ENCODE measurements around the gene WNT3. TPM values are rescaled to one million over a fixed set of nuclear protein-coding genes. Genes with fewer than 3 reads are reported as not detected.

WNT3 gene
- total and polyA plus RNA-seq, 3 experiments from 2014 or later, result not detected

DNA sequence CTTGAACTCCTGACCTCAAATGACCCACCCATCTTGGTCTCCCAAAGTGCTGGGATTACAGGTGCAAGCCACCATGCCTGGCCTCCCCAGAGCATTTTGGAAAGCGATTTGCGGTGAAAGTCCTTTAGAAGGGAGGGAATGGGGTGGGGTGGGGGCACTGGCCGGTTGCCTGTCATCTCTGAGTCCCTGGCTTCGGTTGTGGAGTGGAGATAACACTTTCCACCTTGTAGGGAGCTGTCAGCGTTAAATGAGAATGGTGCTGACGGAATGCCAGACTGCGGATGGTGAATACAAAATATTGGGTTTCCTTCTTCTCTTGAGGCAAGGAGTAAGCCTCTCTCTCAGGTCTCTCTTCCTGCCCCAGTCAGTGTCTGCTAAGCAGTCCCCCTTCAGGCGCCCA, 5.2 kb upstream of the WNT3 start:
- Histone ChIP-seq H3K36me3 (ENCODE audit: insufficient read depth, low read length) (no peaks in the 10 kb centered on the region), H3K4me3 (ENCODE audit: low read length) (no peak overlapping the region), H3K27me3 (ENCODE audit: insufficient read depth, low read length, poor library complexity, severe bottlenecking) (peaks cover 19% of the 10 kb centered on the region), H3K27ac (ENCODE audit: low read depth, low read length) (no peak overlapping the region), H3K4me1 (ENCODE audit: insufficient read depth, low read length) (peaks cover 11% of the 10 kb centered on the region), H3K9me3 (ENCODE audit: low read length) (no peaks in the 10 kb centered on the region)
- Mint-ChIP-seq H3K36me3 (no peaks in the 10 kb centered on the region), H3K4me1 (peaks cover 3 to 19% (median 9%) of the 10 kb centered on the region in 3 donors), H3K4me3 (no peak overlapping the region), H3K27me3 (peaks cover 27 to 49% of the 10 kb centered on the region in 2 donors), H3K27ac (no peak overlapping the region), H3K9me3 (no peaks in the 10 kb centered on the region)
- CTCF ChIA-PET, result interaction anchor here (1.2 kb wide), 1 partner anchor 12 kb away, joined by 3 read pairs; no protein-coding TSS in a partner anchor
- POLR2A ChIA-PET, result no interaction called here
- no peak for DNase-seq

DNA sequence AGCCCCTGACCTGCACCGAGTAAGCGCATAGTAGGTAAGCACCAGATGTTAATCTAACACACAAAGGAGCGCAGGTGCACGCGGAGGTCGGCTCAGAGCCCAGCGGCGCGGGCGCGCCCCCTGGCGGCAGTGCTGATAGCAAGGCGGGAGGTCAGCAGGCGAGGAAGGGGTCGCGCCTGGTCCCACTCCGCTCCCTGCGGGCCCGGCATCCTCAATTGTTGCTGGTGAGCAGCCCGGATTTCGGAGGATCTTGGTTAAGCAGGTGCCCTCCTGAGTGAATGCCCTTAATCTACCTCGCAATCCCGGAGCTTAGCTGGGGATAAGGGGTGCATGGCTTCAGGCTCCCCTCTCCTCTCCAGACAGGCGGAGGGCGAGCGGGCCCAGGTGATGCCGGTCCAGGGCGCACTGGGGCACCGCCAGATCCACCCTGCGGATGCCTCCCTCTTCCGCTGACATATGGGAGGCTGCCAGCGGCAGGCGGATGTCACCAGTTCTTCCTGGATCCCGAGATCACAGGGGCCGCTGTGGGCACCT, 4.0 kb upstream of the WNT3 start:
- peaks cover 36 to 60% of the 10 kb centered on the region in 2 donors for H3K27me3 Mint-ChIP-seq
- no peaks in the 10 kb centered on the region for H3K36me3 Mint-ChIP-seq

DNA sequence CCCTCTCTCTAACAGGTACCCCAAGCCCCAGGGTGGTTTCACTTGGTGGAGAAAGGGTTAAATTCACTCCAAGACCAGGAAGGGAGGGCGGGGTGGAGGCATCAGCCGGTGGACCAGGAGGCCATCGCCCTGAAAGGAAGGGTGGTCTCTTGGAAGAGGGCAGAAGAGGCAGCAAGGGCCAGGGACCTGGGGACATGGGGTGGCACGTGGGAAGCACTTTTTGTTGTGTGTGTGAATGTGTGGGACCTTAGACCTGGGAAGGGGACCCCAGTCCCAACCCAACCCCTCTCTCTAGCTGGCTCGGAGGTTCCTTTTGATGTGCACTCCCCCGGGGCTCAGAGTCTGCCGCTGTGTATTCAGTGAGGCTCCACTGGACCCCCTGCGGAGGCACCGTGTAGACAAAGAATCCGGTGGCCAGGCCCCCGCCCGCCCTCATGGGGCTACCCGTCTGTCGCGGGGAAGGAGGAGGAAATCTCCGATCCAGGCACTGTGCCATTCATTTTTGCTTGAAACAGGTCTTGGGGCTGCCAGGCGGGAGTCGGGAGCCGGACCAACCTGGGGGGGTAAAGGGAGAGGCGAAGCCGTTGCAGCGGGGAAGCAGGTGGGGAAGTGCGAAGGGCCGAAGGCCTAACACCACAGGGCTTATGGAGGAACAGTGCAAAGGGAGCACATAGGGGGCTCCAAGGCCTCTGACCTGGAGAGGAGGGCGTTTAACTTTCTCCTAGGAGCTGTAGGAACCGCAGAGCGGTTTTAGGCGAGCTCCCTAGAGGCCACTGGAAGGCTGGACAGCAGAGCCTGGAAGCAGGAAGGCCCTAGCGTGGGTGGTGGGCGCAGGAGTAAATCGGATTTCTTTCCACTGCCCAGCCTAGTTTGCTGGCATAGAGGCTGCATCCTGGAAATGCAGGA, 3.2 kb upstream of the WNT3 start:
- POLR2A ChIA-PET, result no interaction called here
- H3K27me3 Mint-ChIP-seq, result peaks cover 41 to 68% of the 10 kb centered on the region in 2 donors

More for the DNA sequence above, 4.0 kb upstream of the WNT3 start:
- no peaks in the 10 kb centered on the region for H3K36me3 ChIP-seq (ENCODE audit: insufficient read depth, low read length)
- no peak overlapping the region for H3K27ac ChIP-seq (ENCODE audit: low read depth, low read length)
- Mint-ChIP-seq H3K4me1 (peaks cover 12 to 31% (median 16%) of the 10 kb centered on the region in 3 donors), H3K4me3 (no peak overlapping the region), H3K27ac (no peak overlapping the region), H3K9me3 (no peaks in the 10 kb centered on the region)
- H3K4me1 ChIP-seq (ENCODE audit: insufficient read depth, low read length), result peaks cover 17% of the 10 kb centered on the region
- no peak for DNase-seq
- peaks cover 26% of the 10 kb centered on the region for H3K27me3 ChIP-seq (ENCODE audit: insufficient read depth, low read length, poor library complexity, severe bottlenecking)
- POLR2A ChIA-PET, result interaction anchor here (0.6 kb wide), 1 partner anchor 326 kb away, joined by 7 read pairs; no protein-coding TSS in a partner anchor
- CTCF ChIA-PET, result interaction anchor here (1.2 kb wide), 1 partner anchor 13 kb away, joined by 3 read pairs; no protein-coding TSS in a partner anchor
- no peaks in the 10 kb centered on the region for H3K9me3 ChIP-seq (ENCODE audit: low read length)
- no peak overlapping the region for H3K4me3 ChIP-seq (ENCODE audit: low read length)

DNA sequence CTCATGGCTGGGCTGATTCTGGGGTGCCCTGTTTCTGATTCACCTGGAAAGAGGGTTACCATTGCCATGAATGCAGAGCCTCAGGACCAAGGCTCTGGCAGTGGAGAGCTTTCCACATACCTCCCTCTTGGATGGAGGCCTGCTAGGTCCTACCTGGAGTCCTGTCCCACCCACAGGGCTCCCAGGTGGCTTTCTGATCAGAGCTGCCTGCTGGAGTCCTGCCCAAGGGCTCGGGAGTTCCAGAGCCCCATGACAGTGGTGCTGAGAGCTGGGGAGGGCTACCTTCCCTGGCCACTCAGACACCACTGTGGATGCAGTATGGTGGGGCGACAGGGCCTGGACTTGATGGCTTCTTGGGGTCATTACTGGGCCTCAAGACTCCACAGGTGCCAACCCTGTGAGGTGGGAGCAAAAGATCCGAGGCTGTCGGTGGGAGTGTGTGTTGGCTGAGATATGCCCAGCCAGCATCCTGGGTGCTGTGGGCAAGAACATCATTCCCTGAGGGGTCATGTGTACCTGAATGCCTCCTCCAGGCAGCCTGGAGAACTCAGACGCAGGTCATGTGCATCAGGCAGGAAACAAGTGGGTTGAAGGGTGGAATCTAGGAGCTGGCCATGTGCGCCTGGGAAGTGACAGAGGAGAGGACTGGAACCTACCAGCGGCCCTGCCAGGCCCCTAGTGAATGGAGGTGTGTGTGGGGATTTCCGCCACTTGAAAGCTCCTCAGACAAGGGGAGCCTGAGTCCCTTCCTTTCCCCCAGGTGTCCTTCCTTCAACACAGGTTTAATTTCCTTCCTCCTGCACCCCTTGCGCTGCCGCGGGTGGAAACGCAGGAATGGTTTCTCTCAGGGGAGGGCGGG, 2.3 kb upstream of the WNT3 start:
- H3K4me3 Mint-ChIP-seq, result peak overlapping the region; percentile 7 to 72 (median 58)
- no peak overlapping the region for H3K27ac Mint-ChIP-seq
- H3K36me3 Mint-ChIP-seq, result peaks cover 0 to 7% (median 0%) of the 10 kb centered on the region in 3 donors
- peaks cover 12 to 39% (median 21%) of the 10 kb centered on the region in 3 donors for H3K4me1 Mint-ChIP-seq
- H3K9me3 ChIP-seq (ENCODE audit: low read length), result no peaks in the 10 kb centered on the region
- peaks cover 17% of the 10 kb centered on the region for H3K4me1 ChIP-seq (ENCODE audit: insufficient read depth, low read length)
- no peaks in the 10 kb centered on the region for H3K36me3 ChIP-seq (ENCODE audit: insufficient read depth, low read length)
- H3K27me3 Mint-ChIP-seq, result peaks cover 49 to 73% of the 10 kb centered on the region in 2 donors
- H3K27me3 ChIP-seq (ENCODE audit: insufficient read depth, low read length, poor library complexity, severe bottlenecking), result peaks cover 42% of the 10 kb centered on the region
- no peaks in the 10 kb centered on the region for H3K9me3 Mint-ChIP-seq
- DNase-seq, result no peak
- ChIA-PET POLR2A (no interaction called here), CTCF (interaction anchor here (0.9 kb wide), 1 partner anchor 15 kb away, joined by 3 read pairs; no protein-coding TSS in a partner anchor)
- no peak overlapping the region for H3K27ac ChIP-seq (ENCODE audit: low read depth, low read length)
- no peak overlapping the region for H3K4me3 ChIP-seq (ENCODE audit: low read length)

More for the DNA sequence above, 3.2 kb upstream of the WNT3 start:
- no peaks in the 10 kb centered on the region for H3K9me3 ChIP-seq (ENCODE audit: low read length)
- no peaks in the 10 kb centered on the region for H3K9me3 Mint-ChIP-seq
- H3K27me3 ChIP-seq (ENCODE audit: insufficient read depth, low read length, poor library complexity, severe bottlenecking), result peaks cover 33% of the 10 kb centered on the region
- H3K36me3 Mint-ChIP-seq, result no peaks in the 10 kb centered on the region
- no peak overlapping the region for H3K27ac ChIP-seq (ENCODE audit: low read depth, low read length)
- peak overlapping the region in 1 of 8 donors; percentile 78 for H3K27ac Mint-ChIP-seq
- peaks cover 17% of the 10 kb centered on the region for H3K4me1 ChIP-seq (ENCODE audit: insufficient read depth, low read length)
- H3K36me3 ChIP-seq (ENCODE audit: insufficient read depth, low read length), result no peaks in the 10 kb centered on the region
- peaks cover 12 to 36% (median 19%) of the 10 kb centered on the region in 3 donors for H3K4me1 Mint-ChIP-seq
- H3K4me3 ChIP-seq (ENCODE audit: low read length), result no peak overlapping the region
- CTCF ChIA-PET, result no interaction called here
- DNase-seq, result no peak
- H3K4me3 Mint-ChIP-seq, result peak overlapping the region in 1 of 7 donors; percentile 7

DNA sequence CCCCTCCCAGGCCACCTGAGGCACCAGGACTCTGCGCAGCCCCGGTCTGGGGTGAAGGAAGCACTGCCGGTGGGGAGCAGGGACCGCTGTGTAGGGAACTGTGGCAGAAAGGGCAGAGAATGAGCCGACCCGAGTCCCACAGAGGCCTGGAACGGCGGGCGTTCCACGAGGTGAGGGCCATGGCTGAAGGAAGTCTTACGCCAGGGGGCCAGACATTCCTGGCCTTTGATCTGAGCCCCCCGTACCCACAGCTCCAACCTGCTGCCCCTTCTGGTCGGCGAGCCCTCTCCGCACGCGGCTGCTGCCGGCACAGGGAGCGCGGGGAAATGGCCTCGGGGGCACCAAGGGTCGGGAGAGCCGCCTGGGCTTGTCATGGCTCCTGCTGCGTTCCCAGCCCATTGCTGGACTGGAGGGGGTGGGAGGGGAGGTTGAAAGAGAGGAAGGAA, 1.4 kb upstream of the WNT3 start:
- H3K4me3 ChIP-seq (ENCODE audit: low read length), result peak overlapping the region; percentile 12
- no peaks in the 10 kb centered on the region for H3K36me3 ChIP-seq (ENCODE audit: insufficient read depth, low read length)
- H3K9me3 ChIP-seq (ENCODE audit: low read length), result no peaks in the 10 kb centered on the region
- H3K27ac ChIP-seq (ENCODE audit: low read depth, low read length), result peak overlapping the region; percentile 16
- peaks cover 12 to 39% (median 21%) of the 10 kb centered on the region in 3 donors for H3K4me1 Mint-ChIP-seq
- ChIA-PET POLR2A (no interaction called here), CTCF (no interaction called here)
- peak overlapping the region; percentile 37 to 72 (median 65) for H3K4me3 Mint-ChIP-seq
- peaks cover 0 to 9% (median 0%) of the 10 kb centered on the region in 3 donors for H3K36me3 Mint-ChIP-seq
- peak overlapping the region in 1 of 8 donors; percentile 50 for H3K27ac Mint-ChIP-seq
- DNase-seq, result no peak
- H3K4me1 ChIP-seq (ENCODE audit: insufficient read depth, low read length), result peaks cover 17% of the 10 kb centered on the region
- peaks cover 51% of the 10 kb centered on the region for H3K27me3 ChIP-seq (ENCODE audit: insufficient read depth, low read length, poor library complexity, severe bottlenecking)
- H3K27me3 Mint-ChIP-seq, result peaks cover 58 to 76% of the 10 kb centered on the region in 2 donors
- no peaks in the 10 kb centered on the region for H3K9me3 Mint-ChIP-seq

DNA sequence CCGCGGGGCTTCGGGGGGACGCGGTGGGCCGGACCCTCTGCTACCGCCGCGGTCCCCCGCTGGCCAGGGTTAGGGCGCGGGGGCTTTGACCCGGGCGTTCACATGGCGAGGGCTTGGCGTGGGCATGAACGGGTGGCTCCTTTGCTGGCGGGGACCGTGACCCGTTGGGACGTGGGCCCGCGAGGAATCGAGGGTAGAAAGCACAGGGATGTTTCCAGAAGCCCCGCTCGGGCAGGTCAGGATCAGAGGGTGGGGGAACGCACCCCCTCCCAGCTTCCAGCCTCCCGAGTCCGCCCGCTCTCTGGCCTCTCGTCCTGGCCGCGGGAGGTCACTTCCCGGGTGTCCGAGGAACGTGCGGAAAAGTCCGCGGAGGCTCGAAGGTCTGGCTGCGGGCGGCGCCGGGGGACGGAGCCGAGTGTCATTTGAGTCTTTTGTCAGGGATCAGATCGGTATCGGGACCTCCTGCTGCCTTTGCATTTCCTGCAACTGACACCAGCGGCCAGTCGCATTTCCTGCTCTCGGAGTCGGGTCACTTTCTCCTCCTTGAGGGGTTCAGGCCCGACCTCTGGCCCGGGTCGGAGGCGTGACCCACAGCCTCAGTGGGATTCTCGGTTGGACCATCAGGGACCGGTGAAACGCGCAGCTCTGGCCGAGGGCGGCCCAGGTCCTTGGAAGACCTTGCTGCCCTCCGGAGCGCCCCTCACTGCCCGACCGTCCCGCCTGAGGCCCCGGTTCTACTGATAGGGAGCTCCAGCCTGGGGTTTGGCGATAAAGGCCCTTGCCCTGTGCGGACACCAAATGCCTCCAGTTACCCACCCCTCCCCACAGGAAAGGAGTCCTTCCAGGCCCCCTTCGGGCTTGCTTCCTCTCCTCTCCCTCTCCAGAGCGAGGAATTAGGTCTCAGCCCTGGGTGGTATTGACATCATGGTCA, 702 bp upstream of the WNT3 start:
- no peaks in the 10 kb centered on the region for H3K9me3 Mint-ChIP-seq
- ChIA-PET CTCF (no interaction called here), POLR2A (no interaction called here)
- peak overlapping the region in 1 of 8 donors; percentile 50 for H3K27ac Mint-ChIP-seq
- no peak for DNase-seq
- Histone ChIP-seq H3K9me3 (ENCODE audit: low read length) (no peaks in the 10 kb centered on the region), H3K27me3 (ENCODE audit: insufficient read depth, low read length, poor library complexity, severe bottlenecking) (peaks cover 55% of the 10 kb centered on the region), H3K27ac (ENCODE audit: low read depth, low read length) (peak overlapping the region; percentile 38), H3K36me3 (ENCODE audit: insufficient read depth, low read length) (no peaks in the 10 kb centered on the region), H3K4me3 (ENCODE audit: low read length) (peak overlapping the region; percentile 34), H3K4me1 (ENCODE audit: insufficient read depth, low read length) (peaks cover 17% of the 10 kb centered on the region)
- H3K27me3 Mint-ChIP-seq, result peaks cover 60 to 76% of the 10 kb centered on the region in 2 donors
- peaks cover 12 to 39% (median 21%) of the 10 kb centered on the region in 3 donors for H3K4me1 Mint-ChIP-seq
- peaks cover 0 to 9% (median 0%) of the 10 kb centered on the region in 3 donors for H3K36me3 Mint-ChIP-seq
- H3K4me3 Mint-ChIP-seq, result peak overlapping the region; percentile 37 to 78 (median 70)

DNA sequence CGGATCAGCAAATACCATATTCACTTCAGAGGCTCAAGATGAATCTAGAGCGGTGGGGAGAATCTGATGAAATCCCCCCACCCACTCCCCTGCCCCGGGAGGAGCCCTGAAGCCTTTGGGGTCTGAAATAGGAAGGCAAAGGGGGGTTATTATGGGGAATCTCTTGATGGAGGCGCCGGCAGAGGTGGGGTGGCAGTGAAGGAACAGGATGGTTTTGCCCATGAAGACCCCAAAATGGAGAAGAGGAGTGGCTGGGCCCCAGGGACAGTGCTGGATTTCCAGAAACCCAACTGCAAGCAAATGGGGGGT, 637 bp downstream of the WNT3 start:
- peaks cover 59% of the 10 kb centered on the region for H3K27me3 ChIP-seq (ENCODE audit: insufficient read depth, low read length, poor library complexity, severe bottlenecking)
- Mint-ChIP-seq H3K4me3 (peak overlapping the region; percentile 16 to 81 (median 76)), H3K36me3 (peaks cover 0 to 9% (median 0%) of the 10 kb centered on the region in 3 donors), H3K4me1 (peaks cover 12 to 39% (median 21%) of the 10 kb centered on the region in 3 donors), H3K27ac (no peak overlapping the region), H3K27me3 (peaks cover 69 to 90% of the 10 kb centered on the region in 2 donors), H3K9me3 (no peaks in the 10 kb centered on the region)
- CTCF ChIA-PET, result no interaction called here
- no peaks in the 10 kb centered on the region for H3K36me3 ChIP-seq (ENCODE audit: insufficient read depth, low read length)
- no peak overlapping the region for H3K4me3 ChIP-seq (ENCODE audit: low read length)
- DNase-seq, result no peak
- H3K4me1 ChIP-seq (ENCODE audit: insufficient read depth, low read length), result peaks cover 17% of the 10 kb centered on the region
- H3K27ac ChIP-seq (ENCODE audit: low read depth, low read length), result no peak overlapping the region
- POLR2A ChIA-PET, result no interaction called here
- H3K9me3 ChIP-seq (ENCODE audit: low read length), result no peaks in the 10 kb centered on the region
